Measurements from ENCODE around the gene TEKT4.
"Not testable (repeated sequence)": the region's sequence is repeated elsewhere in the genome, so short reads cannot be mapped to it uniquely, and the experiment has no call there.

Gene TEKT4

DNA sequence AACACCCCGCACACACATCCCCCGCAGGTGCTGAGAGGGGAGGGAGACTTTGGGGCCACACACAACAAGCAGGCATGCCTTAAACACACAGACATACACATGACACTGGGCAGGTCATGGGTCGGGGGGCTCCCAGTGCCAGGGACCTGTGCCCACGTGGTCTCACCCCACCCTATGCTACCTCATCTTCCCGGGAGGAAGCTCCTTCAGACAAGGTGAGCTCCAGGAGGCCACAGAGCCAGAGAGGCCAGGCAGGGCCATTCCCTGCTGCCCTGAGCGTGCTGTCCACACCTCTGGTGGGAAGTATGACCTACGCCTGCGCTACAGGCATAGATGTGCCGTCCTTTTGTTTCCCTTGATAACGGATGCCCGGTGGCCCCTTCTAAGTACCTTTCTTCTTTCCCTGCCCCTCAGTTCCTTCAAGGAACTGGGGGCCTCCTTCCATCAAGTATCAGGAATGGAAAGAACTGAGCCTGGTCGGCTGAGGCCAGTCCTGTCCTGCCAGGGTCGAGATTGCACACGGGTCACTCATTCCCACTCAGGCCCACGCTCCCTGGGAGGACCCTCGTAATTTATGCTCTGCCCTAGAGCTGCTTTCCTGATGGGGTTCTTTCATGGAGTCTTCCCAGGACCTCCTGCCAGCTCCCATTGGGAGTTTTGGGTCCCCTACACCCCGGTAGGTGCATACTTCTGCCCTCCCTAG is 4.7 kb downstream of the TEKT4 start:
- no peak for DNase-seq

GRCh38 chr2:94876523-94876863 is 5.3 kb downstream of the TEKT4 start:
- no peak for DNase-seq

DNA sequence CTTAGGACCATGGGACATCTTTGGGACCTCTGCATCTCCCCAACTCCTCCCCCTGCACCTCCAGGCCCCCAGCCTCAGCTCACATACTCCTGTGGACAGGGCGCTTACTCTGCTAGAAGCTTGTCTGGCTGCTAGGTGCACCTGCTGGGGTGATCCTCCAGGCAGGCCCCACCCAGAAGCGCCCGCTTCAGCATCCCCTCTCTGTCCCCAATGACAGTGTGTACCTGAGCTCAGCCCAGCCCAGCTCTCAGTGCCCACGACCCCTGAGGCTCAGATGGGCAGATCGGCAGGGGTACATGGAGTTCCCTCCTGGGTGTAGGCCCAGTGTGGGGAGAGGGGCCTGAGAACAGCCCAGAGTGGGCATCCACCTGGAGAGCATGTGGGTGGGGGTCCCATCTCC is 5.9 kb downstream of the TEKT4 start:
- DNase-seq = no peak

GRCh38 chr2:94878575-94878974 is 7.3 kb downstream of the TEKT4 start:
- DNase-seq = not testable (repeated sequence)

GRCh38 chr2:94879314-94879981 is 8.2 kb downstream of the TEKT4 start:
- no peak for DNase-seq

GRCh38 chr2:94879982-94880377 is 8.8 kb downstream of the TEKT4 start:
- no peak for DNase-seq

- DNase-seq = no peak
Observed at GRCh38 chr2:94880507-94880906, 9.3 kb downstream of the TEKT4 start.

DNA sequence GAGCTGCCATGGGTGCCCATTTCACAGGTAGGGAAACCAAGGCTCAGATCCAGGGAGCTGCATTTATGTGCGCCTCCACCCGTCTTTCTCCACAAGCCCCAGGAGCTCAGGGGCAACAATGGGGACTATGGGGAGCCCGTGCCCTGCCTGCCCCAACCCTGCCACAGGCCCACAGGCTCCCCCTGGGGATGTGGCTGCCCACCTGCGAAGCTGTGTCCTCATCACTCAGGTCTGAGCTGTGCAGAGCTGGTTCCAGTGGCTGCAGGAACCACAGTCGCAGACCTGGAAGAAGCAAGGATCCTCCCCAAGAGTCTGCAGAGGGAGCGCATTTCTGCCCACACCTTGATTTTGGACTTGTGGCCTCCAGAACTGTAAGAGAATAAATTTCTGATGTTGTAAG is 9.8 kb downstream of the TEKT4 start:
- DNase-seq = no peak

- no peak for DNase-seq
Observed at GRCh38 chr2:94890234-94890633, 19.0 kb downstream of the TEKT4 start.

DNA sequence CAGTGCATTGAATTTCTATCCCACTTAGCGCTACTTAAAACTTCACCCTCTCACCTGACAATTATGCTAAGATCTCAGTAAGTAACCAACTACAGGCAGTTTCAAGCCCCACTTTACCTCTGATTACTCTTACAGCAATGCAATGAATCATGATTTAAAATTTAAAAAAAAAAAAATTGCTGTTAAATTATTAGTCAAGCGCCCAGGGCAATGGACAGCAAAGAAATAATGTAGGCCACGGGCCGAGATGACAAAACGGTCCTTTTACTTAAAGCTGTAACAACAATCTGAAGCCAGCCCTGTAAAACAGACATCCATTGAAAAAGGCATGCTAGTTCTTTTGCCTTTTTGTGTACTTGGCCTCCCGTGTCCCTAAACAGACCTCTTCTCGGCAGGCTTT is 24.0 kb downstream of the TEKT4 start:
- not testable (repeated sequence) for DNase-seq

DNA sequence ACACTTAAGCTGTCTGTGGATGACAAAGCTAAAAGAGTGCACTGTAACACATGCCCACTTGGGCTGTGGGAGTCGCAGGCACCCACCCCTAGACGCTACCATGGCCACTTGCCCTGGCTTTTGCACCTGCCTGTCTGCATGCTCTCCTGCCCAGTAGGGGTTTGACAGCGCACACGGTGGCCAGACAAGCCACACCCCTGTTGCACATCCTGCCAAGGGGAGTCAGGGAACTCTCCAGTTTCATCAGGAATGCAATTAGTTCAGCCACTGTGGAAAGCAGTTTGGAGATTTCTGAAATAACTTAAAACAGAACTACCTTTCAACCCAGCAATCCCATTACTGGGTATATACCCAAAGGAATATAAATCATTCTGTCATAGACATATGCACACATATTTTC is 35.7 kb downstream of the TEKT4 start:
- DNase-seq = not testable (repeated sequence)

DNA sequence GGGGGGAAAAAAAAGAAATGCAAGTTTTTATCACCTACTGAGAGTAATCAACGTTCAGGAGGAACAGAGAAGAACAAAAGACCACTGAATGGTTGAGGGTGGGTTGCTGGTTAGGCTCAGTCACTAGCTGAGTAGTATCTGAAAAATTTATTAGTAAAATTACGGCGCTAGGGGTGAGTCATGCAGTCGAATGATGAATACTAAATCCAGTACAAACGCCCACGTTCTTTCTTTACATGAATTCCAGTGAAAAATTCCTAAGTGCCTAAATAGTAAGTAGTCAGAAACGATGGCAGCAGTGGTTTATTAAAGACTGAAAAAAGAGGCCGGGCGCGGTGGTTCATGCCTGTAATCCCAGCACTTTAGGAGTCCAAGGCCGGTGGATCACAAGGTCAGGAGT is 52.0 kb downstream of the TEKT4 start:
- no peak for DNase-seq

DNA sequence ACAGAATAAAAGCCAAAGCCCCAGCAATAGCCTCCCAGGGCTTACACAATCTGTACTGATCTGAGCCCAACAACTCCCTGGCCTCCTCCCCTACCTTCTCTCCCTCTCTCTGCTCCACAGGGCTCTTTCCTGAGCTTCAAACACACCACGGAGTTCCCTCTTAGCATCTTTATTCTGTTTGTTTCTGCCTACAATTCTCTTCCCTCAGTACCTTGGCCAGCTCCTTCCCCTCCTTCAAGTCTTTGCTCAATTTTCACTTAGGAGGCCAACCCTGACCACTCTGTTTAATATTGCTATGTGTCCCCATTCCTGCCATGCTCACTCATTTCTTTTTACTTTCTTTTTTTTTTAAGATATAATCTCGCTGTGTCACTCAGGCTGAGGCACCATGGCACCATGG is 53.8 kb downstream of the TEKT4 start:
- DNase-seq = not testable (repeated sequence)

Measured in NCI-H526 treated with DMSO at 0.1 percent for 48 hours (cell line).